GM19455 (cell line): ENCODE results near the gene MMAA.

Source experiments
- ATAC-seq: cut with Tn5 transposase; IDR thresholded peaks from one replicate; pipeline ENCODE4 v1.9.1; 2021; ENCODE audit not compliant: unreplicated experiment

Gene MMAA

DNA sequence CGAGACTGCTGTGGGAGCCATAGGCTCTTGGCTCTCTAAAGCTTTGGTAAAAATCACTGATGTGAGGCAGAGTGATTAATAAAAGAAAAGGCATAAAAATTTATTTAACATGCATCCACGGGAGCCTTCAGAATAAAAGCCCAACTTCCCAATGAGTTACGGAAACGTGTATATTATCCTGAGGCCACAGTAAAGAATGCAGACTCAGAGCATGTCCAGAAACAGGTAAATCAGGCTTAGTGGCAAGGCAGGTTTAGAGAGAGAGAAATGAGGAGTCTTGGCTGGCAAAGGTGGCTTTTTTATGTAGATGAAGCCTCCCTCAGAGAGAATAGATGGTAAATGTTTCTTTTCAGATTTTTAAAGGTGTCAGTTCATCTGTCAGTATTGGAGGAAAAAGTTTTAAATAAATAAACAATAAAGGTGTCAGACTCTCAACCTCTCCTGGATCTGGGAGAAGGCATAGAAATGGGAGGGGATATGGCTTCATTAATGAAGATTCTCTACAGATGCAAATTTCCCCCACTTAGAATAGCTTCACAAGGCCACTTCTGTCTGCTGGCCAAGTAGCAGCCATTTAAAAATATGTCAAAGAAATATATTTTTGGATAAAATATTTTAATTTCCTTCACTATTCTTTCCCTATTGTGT lies 84.8 kb downstream of the MMAA start:
- ATAC-seq: no peak

DNA sequence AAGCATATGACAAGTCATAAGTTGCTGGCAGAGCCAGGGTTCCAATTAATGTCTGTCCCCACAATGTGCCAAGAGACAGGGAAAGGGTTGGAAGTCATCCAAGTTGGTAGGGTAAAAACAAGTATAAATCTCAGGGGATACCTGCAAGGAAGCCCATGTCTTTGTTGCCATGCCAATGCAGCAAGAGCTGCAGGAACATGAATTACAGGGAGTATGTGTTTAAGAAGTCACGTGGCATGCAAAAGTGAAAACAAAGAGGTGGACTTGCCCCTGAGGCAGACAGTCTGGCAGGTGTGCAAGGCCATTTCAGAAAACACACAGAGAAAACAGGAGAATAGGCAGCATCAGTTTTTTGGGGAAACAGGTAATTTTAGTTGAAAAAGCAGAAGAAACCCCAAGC lies 90.2 kb downstream of the MMAA start:
- ATAC-seq: no peak
